Stimulated activated CD8-positive, alpha-beta memory T cell treated with anti-CD3 and anti-CD28 coated beads, Interleukin-15, amount 100 ng/mL, for 1 hour (primary cell): ENCODE measurements around the gene HADHB.
A peak's percentile ranks its signal among the peaks of the same experiment; 100 is the strongest.
"Not testable (repeated sequence)": the region's sequence is repeated elsewhere in the genome, so short reads cannot be mapped to it uniquely, and the experiment has no call there.

Experiments
- DNase-seq: peaks from one replicate; pipeline ENCODE4 v3.0.0-alpha.2; 2020; ENCODE audit warnings: low read depth

Gene HADHB

DNA sequence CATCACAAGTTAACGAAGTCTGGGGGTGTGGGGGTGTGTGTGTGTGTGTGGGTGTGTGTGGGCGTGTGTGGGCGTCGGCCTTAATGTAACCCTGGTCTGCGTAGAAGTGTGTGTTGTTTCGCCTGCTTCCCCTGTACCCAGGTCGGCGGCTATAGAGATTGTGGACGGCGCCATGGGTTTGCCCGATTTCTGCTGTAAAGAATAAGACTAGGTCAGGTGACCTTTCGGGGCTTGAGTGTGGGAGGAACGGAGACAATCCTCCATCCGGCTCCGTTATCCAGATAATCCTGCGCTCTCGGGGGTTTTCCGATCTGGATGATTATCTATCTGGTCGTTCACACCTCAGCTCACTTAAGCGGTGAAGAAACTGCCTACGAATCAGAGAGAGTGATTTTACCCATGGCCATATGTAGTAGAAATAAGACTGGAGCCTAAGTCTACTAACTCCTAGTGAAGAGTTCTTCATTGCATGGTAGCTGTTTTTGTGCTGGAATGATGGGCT lies 543 bp downstream of the HADHB start:
- DNase-seq = peak; percentile 20

DNA sequence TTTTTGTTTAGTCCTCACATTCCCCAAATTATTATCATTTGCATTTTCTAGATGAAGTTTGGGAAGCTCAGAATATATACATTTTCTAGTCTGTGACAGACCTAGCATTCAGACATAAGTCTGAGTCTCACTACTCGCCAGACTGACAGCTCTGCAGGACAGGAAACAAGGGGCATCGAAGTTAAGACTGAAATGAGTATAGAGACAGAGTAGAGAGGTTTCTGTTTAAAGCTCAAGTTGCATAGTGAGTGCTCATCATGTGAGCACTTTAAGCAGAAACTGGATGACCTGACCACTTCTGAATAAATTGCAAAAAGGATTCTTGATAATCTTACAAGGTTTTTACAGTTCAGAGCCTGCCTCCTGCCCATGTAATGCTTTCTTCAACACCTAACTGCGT lies 1.1 kb downstream of the HADHB start:
- DNase-seq = no peak

DNA sequence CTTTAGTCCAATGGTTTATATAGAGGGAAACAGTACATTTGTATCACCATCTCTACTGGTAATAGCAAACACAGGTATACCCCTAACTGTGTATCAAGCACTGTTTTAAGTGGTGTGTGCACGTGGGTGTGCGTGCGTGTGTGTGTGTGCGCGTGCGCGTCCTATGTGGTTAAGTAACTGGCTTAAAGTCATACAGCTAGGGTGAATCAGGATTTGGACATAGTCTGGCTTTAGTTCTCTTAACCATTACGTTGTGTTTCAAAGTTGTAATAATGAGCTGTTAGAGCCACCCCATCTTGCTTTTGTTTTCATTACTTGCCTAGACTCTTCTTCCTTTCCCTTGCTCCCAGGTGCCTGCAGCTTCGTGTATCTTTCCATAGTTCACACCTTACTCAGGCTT lies 2.1 kb downstream of the HADHB start:
- no peak for DNase-seq

DNA sequence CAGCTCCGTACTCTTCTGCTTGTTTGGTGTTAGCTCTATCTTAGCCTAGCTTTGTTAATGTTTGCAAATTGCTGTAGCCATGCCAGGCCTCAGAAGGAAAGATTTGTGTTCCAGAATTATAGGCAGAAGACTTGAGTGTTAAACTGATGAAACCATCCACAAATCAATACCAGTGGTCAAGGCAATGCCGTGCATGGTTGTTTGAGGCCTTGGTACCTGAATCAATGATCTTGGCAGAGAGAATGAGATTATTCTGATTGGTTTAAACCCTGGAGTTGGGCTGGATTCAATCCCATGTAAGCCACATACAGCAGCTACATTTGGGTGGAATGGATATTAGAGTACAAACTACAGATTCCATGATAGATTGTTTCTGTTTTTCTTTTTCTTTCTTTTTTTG lies 4.9 kb downstream of the HADHB start:
- DNase-seq = no peak

DNA sequence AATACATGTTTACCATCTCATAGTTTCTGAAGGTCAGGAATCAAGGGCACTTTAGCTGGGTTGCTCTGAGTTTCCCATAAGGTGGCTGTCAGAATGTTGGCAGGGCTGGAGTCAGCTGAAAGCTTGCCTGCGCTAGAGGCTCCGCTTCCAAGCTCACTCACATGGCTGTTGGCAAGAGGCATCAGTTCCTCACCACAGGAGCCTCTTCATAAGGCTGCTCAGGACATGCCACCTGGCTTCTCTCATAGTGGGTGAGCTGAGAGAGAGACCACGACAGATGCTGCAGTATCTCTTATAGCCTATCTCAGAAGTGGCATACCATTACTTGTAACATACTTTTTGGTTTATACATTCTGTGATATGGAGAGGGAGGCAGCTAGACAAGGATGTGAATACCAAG lies 7.2 kb downstream of the HADHB start:
- no peak for DNase-seq

DNA sequence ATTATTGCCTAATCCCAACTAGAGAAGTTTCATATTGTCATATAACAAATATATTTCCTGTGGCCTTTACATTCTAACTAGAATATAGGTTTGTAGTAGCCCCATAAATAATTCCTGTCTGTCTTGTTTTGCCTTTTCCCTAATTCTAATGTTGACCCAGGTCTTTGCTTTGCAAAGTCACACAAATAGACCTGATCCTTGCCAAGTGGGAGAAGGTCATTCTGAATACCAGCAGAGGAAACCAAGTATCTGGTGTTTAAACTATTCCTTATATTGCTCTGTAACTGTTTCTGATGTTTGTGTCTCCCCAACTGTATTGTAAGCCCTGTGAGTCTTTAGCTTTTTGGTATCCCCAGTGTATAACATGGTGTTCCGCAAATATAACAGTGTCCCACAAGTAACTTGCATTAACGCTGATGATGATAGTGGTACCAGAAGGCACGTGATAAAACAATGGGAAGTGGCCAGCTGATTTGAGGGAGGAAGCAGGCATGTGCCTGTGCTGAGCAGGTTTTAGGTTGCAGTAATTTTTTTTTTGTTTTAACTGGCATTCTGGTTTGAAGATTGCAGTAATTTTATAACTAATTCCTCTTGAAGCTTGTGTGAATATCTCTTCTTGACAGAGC lies 11.1 kb downstream of the HADHB start:
- DNase-seq = no peak

DNA sequence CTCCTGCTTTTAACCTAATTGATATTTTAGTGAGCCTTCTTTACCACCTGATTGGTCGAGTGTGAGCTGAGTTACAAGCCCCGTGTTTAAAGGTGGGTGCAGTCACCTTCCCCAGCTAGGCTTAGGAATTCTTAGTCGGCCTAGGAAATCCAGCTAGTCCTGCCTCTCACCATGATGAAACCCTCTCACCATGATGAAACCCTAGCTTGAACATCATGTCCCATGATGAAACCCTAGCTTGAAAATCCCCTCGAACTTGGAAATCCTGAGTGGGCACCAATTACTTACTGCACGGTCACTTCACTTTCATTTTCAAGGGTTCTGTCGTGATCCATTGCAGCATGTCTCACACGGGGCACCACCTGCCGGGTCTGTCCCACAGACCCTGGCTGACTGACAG lies 14.1 kb downstream of the HADHB start:
- not testable (repeated sequence) for DNase-seq

DNA sequence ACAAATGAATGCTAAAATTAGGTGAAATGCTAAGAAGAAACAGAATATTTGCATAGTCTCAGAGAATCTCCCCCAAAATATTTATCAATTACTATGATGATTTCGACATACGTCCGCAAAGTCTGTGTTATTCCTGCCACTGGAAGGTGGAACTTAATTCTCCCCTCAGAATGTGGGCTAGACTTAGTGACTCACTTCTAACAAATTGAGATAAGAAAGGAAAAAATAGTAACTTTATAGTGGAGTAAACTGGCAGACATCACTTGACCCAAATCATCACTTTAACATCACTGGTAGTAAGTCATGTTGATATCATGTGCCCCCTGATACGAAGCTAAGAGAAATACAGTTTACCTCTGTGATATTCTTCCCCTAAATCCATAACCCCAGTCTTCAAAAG lies 23.5 kb downstream of the HADHB start:
- DNase-seq = no peak

DNA sequence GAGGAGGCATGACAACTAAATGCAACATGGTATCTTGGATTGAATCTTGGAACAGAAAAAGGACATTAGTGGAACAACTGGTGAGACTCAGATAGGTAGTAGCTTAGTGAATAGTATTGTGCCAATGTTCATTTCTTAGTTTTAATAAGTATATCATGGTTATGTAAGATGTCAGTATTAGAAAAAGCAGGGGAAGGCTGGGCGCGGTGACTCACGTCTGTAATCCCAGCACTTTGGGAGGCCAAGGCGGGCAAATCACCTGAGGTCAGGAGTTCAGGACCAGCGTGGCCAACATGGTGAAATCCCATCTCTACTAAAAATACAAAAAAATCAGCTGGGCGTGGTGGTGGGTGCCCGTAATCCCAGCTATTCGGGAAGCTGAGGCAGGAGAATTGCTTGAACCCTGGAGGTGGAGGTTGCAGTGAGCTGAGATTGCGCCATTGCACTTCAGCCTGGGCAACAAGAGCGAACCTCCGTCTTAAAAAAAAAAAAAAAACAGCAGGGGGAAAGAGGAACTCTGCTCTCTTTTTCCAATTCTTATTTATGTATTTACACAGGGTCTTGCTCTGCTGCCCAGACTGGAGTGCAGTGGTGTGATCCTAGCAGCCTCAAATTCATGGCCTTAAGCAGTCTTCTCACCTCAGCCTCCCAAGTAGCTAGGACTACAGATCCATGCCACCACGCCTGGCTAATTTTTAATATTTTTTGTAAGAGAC lies 24.1 kb downstream of the HADHB start:
- not testable (repeated sequence) for DNase-seq

DNA sequence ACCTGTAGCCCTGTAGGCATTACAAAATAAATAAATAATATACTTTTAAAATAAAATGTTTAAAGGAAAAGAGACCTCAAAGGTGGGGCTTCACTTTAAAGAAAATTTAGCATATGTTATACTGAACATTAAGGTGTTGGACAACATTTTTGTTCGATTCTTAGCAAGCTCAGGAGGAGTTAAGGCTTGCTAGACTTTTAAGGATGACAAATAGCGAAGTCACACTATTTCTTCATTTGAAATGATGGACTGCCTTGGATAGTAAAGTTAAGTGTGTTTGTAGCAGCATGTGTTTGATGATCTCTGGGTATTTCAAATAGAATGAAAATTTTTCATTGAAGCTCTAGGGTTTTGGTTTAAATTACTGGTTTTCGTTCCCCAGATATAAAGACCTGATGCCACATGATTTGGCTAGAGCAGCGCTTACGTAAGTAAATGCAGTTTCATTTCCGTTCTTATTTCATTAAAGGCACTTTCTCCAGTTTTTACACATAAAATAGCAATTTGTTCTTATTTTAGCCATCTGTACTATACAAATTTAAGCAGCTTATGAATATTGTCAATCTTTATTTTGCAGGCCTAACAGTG lies 24.9 kb downstream of the HADHB start:
- no peak for DNase-seq

DNA sequence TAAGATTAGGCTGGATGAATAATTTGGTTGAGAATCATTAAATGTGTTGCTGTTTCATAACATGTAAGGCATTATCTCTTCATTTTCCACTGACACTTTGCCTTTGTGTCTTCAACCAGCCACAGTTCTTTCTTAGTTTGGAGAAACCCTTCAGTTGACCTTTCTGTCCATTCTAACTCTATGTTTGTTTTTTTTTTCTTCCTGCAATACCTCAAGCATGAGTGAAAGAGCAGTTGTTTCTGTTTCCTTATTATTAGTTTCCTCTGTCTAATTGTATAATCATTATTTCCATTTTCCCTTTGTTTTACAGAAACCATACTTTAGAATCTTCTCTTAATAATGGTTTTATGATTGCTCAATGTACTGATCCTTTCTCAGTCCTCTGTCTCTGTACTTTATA lies 25.6 kb downstream of the HADHB start:
- no peak for DNase-seq

DNA sequence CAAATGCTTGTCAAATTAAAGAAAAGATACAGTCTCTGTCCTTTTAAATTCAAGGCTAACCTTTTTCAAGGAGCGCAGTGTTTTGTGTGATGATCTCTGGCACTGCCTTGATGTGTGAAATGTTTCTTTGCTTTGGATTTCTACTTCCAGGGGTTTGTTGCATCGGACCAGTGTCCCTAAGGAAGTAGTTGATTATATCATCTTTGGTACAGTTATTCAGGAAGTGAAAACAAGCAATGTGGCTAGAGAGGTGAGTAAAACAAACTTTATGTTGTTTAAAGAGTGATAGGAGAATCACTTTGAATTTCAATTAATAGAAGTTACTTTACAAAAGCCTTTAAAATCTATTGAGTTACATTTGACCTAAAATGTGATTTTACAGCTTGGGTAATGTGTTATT lies 28.8 kb downstream of the HADHB start:
- no peak for DNase-seq

DNA sequence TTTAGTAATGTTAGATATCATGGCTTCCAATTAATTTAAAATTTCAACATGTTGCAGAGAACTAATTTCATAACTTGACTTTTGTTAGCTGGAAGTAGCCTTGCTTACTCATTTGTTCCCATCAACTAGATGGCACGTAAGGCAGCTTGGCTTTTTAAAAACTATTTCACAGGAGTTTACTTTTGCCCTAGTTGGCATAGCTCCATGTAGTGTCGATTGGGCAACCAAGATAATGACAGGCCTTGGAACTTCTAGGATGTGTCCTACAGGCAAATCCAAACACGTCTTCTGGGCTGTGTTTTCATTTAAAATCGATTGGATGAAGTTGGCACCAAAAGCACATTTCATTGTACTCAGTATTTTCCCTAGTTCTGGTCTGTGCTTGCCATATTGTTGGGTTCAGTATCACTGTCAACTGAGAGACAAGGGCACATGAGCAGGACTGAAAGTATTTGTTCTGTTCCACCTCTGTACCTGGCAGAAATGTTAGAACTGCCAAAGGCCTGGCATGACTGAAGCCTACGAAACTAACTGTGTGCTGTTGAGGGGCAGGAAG lies 29.4 kb downstream of the HADHB start:
- no peak for DNase-seq

DNA sequence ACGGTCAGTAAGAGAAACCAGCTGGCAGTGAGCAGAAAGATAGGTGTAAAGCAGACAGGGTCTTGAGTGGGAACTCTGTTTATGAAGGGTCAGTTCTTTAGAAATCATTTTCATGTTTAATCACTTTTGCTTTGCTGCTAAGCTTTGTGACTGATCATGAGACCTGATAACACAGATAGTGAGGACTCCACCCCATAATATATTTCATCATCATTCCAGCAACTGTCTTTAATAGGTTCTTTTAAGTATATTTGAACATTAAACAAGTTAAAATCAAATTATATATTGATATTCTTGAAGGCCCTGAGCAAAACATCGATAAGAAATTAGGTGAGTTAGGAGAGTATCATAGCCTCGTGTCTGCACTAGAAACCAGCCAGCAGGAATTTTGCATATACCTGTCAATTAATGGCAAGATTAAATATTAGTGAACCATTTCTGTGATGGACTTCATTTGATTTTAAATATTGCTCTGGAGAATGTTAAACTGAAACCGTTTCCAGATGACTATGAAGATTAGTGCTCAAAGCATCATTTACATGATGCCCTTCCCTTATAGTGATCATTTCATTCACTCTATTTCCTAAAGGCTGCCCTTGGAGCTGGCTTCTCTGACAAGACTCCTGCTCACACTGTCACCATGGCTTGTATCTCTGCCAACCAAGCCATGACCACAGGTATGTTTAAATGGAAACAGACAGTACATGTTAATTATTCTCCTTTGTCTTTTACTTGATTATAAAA lies 31.9 kb downstream of the HADHB start:
- no peak for DNase-seq

DNA sequence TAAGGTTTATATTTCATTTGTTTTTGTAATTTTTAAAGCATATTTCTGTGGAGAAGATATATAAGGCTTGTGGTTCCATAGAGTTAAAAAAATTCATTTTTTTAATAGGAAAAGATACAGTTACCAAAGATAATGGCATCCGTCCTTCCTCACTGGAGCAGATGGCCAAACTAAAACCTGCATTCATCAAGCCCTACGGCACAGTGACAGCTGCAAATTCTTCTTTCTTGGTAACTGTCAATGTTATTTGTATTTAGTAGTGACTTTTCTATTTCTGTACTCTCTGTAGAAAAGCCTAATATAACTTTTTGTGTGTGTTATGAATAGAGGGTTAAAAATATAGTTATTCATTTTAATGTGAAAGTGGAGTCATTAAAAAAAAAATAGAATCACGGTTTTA lies 35.1 kb downstream of the HADHB start:
- DNase-seq = no peak

DNA sequence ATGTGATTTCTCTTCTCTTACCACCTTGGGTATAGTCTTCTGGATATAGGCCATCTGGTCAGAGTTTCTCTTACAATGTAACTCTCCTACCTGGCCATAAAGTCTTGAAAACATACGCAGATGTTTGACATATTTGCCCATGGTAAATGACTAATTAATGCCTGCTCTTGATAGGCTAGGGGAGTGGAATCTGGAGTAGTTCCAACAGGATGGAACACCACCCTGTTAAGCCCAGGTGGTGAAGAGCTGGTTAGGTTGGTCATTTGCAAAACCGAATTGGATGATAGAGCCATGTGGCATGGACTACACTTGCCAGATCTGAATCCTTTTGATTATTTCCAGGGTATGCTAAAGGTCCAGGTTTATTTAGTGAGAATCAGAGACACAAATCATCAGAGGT lies 36.5 kb downstream of the HADHB start:
- no peak for DNase-seq

DNA sequence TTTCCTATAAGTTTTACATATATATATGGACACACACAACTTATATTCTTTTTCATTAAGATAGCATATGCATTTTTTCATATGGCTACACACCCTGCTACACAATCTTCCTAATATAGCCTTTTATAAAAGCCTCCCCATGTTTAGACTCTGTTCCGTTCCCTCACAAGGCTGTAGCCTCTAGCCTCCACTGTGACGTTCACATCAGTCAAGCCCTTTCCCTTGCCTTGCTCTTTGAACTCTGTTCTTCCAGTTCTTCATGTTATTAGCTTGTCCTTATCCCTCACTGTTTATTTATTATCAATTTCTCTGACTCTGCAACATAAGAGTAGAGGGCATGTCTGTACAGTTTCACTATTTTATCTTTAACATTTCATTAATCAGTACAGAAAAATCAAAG lies 38.9 kb downstream of the HADHB start:
- no peak for DNase-seq

DNA sequence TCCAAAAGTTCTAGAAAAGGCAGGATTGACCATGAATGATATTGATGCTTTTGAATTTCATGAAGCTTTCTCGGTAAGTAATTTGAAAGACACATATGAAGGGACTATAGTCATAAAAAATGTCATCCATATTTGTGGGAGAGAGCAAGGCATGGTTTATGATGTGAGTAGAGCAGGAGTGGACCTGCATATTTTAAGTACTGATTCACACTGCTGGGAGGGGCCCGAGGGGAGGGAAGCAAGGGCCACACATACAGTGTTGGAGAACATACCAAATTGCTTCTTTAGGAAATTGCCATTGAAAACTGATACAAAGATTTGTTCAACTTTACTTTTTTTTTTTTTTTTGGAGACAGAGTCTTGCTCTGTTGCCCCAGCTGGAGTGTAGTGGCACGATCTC lies 39.4 kb downstream of the HADHB start:
- no peak for DNase-seq

DNA sequence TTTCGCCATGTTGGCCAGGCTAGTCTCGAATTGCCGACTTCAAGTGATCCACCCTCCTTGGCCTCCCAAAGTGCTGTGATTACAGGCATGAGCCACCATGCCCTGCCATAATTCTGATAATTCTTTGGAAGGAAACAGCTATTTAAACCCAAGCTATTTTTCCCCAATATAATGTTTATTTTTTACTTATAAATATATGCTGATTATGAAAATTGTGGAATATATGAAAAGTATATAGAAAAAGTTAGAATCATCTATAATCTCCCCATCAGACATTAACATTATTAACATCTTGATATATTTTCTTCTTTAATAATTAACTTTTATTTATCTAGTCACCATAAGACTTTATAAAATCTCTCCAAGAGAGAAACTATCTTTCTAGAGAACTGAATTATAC lies 41.2 kb downstream of the HADHB start:
- DNase-seq = no peak

DNA sequence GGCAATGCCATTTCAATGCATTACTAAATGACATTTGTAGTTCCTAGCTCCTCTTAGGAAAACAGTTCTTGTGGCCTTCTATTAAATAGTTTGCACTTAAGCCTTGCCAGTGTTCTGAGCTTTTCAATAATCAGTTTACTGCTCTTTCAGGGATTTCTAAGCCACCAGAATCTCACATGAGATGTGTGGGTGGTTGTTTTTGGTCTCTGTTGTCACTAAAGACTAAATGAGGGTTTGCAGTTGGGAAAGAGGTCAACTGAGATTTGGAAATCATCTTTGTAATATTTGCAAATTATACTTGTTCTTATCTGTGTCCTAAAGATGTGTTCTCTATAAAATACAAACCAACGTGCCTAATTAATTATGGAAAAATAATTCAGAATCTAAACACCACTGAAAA lies 45.3 kb downstream of the HADHB start:
- no peak for DNase-seq

DNA sequence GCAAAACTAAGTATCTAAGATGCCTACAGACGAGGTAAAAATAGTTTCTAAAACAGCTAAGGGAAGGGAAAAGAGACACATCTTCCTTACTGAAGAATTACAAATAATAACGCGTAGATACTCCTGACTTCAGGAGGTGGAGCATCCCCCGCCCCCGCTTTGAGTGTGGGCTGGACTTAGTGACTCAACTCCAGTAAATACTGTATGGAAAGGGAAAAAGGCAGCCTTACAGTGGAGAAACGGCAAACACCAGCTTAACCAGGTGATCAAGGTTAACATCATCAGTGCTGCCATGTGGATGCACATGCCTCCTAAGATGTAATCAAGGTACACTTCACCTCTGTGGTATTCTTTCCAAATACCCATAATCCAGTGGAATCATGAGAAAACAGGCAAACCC lies 47.9 kb downstream of the HADHB start:
- DNase-seq = no peak

DNA sequence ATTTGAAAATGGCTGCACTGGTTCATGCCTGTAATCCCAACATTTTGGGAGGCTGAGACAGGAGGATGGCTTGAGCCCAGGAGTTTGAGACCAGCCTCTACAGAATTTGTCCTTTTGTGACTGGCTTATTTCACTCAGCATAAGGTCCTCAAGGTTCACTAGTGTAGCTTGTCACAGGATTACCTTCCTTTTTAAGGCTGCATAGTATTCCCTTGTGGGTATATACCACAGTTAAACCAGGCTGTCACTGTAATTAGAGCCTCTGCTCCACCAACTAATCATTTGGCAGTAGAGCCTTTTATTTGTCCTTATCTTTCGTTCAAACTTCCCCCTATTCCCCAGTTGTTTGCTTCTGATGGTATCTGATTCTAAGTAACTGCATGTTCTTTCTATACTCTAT lies 50.8 kb downstream of the HADHB start:
- no peak for DNase-seq

DNA sequence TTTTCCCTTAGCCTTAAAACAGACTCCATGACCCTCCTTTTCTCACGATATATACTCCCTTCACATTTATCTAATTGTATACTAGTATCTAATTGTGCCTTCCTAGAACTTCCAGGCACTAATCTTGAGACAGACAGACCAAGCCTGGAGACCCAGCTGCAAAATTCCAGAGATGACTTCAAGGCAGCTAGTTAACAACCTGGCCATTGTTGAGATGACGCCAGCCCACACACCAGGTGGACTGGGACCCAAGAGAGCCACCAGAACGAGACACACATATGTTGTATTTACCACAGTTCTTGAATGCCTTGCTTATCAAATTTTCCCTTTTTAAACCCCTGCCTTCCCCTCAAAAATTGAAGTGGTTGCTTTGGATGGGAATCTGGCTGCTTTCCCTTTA lies 52.3 kb downstream of the HADHB start:
- no peak for DNase-seq
